Activated naive CD4-positive, alpha-beta T cell (primary cell): Measurements from ENCODE around the gene PIK3CD.

Source experiments
- DNase-seq, 4 experiments: peaks; one replicate each; lab custom pipeline; 2025; lab: John Stamatoyannopoulos, UW

The PIK3CD gene

DNA sequence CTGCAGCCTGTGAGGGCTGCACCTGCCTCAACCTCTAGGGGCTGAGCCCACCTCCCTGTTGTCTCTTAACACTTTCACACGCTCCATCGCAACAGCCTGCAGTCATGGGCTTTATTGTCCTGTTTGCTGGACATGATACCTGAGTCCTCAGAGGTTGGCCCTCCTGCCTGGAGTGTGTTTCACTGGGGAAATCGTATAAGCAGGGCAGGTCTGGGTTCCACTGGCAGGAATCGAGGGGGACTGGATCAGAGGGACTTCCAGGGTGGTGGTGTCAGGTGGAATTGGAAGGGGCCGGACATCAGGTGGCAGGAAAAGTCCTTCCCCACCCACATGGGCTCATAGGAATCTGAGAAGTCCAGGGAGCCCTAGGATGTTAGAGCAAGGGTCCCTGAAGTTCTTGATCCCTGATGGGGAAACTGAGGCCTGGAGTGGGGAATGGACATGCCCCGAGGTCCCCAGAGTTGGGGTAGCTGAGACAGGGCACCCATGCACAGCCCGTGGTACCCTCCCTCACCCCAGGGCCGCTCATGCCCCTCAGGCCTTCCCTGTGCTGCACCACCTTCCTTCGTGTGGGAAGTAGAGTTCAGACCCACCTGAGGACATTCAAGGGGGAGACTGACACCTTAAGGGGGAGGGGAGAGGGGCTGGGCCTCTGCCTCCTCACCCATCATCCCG, 66.6 kb downstream of the PIK3CD start:
- no peak for DNase-seq

DNA sequence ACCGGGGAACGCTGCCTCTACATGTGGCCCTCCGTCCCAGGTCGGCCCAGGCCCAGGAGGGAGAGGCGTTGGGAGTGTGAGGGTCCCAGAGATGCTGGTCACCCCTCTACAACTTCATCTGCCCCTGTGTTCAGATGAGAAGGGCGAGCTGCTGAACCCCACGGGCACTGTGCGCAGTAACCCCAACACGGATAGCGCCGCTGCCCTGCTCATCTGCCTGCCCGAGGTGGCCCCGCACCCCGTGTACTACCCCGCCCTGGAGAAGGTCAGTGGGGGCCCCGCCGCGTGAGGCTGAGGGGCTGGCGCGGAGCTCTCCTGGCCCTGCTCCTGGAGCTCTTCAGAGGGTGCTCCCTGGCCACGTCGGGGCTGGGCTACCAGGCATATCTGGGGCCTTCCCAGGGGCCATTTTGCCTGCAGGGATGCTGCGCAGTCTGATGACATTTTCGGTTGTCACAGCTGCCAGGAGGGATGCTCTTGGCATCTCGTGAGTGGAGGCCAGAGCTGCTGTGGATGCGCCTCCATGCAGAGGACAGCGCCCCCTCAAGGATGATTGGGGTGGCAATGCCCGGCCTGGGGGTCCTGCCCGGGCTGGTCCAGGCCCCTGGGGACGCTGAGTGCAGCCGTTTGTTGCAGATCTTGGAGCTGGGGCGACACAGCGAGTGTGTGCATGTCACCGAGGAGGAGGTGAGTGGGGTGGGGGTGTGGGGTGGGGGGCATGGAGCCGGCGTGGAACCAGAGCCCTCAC, 68.6 kb downstream of the PIK3CD start:
- no peak for DNase-seq

DNA sequence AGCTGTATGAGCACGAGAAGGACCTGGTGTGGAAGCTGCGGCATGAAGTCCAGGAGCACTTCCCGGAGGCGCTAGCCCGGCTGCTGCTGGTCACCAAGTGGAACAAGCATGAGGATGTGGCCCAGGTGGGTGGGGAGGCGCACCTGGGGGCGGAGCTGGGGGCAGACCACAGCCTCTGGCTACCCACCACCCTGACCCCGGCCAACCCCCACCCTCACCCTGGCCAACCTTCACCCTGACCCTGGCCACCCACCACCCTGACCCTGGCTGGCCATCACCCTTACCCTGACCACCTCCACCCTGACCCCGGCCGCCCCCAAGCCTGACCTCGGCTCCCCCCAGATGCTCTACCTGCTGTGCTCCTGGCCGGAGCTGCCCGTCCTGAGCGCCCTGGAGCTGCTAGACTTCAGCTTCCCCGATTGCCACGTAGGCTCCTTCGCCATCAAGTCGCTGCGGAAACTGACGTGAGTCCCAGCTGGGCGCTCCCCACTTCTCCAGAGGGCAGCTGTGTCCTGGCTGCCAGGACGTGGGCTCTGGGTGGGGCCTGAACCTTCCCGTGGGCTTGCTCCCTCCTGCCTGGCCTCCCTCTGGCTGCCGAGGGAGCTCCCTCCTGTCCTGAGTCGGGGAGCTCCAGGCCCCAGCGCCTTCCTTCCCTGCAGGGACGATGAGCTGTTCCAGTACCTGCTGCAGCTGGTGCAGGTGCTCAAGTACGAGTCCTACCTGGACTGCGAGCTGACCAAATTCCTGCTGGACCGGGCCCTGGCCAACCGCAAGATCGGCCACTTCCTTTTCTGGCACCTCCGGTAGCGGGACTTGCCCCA, 69.5 kb downstream of the PIK3CD start:
- no peak for DNase-seq

DNA sequence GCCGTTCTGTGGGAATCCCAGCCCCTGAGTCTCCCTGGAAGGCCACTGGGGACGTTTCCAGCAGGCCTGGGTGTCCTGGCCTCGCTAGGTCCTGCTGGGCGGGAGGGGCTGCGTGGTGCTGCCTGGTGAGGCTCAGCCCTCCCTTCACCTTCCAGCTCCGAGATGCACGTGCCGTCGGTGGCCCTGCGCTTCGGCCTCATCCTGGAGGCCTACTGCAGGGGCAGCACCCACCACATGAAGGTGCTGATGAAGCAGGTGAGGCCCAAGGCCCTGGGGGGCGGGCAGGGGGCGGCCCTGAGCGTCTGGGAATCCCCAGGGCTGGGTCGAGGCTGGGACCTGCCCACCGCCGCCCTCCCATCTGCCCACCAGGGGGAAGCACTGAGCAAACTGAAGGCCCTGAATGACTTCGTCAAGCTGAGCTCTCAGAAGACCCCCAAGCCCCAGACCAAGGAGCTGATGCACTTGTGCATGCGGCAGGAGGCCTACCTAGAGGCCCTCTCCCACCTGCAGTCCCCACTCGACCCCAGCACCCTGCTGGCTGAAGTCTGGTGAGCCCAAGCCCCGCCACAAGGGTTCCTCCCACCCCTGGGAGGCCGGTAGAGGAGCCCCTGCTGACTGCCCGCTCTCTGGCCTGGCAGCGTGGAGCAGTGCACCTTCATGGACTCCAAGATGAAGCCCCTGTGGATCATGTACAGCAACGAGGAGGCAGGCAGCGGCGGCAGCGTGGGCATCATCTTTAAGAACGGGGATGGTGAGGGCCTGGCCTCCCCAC, 70.3 kb downstream of the PIK3CD start:
- peak; percentile 38 to 74 (median 66) for DNase-seq

DNA sequence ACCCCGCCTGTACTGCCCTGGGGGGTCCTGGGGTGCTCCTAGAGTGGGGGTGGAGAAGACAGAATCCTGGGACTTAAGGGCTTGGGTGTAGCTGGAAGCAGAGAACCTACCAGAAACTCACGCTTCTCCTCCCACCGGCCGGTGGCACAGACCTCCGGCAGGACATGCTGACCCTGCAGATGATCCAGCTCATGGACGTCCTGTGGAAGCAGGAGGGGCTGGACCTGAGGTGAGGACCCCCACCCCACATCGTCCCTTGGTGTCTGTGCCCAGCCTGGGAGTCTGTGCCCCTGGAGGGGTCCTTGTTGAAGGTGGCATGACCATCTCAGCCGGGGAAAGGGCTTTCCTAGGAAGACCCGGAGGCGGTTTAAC, 70.8 kb downstream of the PIK3CD start:
- no peak for DNase-seq

DNA sequence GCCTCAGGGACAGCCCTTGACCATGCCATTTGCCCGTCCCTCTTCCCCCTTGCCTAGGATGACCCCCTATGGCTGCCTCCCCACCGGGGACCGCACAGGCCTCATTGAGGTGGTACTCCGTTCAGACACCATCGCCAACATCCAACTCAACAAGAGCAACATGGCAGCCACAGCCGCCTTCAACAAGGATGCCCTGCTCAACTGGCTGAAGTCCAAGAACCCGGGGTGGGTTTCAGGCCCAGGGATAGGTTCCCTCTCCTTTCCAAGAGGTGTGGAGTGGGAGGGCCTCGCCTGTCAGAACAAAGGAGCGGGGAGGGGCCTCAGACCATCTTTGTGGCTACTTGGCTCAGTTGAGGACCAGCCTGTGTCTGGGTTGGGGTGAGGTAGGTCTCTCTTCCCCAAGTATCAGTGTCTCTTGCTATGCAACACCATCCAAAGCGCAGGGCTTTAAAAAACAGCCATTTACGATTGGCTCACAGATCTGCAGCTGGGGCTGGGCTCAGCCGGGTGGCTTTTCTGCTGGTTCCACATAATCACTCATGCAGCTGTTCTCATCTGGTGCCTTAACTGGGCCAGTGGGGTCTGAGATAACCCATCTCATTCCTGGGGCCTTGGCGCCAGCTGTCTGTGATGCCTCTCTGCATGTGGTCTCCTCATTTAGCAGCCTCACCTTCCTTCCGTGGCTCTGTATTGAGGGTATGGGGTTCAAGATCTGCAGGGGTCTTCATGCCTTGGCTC, 71.7 kb downstream of the PIK3CD start:
- DNase-seq = no peak

DNA sequence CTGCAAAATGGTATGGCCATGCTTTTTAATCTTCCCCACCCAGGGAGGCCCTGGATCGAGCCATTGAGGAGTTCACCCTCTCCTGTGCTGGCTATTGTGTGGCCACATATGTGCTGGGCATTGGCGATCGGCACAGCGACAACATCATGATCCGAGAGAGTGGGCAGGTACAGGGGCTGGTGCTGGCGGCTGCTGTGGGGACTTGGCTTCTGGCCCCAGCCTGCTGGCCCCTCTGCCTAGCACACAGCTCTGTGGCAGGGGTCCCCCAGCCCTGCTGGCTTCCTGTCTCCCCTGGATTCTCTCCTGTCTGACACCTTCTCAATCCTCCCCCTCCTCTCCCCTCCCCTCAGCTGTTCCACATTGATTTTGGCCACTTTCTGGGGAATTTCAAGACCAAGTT, 72.4 kb downstream of the PIK3CD start:
- no peak for DNase-seq

DNA sequence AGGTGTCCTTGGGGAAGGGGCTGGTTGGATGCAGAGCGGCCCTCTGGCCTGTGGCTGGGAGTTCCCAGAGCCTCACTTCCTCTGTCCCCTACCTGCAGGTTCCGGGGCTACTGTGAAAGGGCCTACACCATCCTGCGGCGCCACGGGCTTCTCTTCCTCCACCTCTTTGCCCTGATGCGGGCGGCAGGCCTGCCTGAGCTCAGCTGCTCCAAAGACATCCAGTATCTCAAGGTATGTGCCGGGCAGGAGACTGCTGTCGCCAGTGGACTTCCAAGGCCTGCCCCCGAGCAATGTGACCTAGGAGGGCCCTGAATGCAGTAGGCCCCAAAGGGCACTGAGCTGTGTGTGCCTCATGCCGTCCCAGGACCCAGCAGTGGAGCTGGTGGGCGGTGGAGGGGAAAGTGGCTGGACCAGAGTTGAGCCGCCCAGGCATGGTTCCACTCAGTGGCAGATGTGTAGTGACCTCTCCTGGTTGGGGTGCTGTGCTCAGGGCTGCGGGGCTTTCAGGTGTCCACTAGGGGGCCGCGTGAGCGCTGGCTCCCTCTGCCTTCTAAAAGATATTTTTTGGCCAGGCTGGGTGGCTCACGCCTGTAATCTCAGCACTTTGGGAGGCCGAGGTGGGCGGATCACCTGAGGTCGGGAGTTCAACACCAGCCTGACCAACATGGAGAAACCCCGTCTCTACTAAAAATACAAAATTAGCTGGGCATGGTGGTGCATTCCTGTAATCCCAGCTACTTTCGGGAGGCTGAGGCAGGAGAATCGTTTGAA, 73.4 kb downstream of the PIK3CD start:
- peak; percentile 38 to 63 (median 44) for DNase-seq

DNA sequence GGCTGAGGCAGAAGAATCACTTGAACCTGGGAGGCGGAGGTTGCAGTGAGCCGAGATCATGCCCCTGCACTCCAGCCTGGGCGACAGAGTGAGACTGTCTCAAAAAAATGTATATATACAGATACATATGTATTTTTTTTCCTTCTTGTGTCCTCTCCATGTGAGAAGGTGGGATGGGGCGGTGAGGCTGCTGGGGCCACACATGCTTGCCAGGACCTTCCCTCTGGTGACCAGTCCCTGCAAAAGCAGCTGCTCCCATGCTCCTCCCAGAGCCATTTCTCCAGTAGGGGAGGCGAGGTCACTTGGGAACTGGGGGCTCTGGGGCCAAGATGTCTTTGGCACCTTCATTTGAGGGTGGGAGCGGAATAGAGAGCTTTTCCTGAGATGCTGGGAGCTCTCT, 74.9 kb downstream of the PIK3CD start:
- no peak for DNase-seq

DNA sequence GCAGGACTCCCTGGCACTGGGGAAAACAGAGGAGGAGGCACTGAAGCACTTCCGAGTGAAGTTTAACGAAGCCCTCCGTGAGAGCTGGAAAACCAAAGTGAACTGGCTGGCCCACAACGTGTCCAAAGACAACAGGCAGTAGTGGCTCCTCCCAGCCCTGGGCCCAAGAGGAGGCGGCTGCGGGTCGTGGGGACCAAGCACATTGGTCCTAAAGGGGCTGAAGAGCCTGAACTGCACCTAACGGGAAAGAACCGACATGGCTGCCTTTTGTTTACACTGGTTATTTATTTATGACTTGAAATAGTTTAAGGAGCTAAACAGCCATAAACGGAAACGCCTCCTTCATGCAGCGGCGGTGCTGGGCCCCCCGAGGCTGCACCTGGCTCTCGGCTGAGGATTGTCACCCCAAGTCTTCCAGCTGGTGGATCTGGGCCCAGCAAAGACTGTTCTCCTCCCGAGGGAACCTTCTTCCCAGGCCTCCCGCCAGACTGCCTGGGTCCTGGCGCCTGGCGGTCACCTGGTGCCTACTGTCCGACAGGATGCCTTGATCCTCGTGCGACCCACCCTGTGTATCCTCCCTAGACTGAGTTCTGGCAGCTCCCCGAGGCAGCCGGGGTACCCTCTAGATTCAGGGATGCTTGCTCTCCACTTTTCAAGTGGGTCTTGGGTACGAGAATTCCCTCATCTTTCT, 75.5 kb downstream of the PIK3CD start:
- no peak for DNase-seq

DNA sequence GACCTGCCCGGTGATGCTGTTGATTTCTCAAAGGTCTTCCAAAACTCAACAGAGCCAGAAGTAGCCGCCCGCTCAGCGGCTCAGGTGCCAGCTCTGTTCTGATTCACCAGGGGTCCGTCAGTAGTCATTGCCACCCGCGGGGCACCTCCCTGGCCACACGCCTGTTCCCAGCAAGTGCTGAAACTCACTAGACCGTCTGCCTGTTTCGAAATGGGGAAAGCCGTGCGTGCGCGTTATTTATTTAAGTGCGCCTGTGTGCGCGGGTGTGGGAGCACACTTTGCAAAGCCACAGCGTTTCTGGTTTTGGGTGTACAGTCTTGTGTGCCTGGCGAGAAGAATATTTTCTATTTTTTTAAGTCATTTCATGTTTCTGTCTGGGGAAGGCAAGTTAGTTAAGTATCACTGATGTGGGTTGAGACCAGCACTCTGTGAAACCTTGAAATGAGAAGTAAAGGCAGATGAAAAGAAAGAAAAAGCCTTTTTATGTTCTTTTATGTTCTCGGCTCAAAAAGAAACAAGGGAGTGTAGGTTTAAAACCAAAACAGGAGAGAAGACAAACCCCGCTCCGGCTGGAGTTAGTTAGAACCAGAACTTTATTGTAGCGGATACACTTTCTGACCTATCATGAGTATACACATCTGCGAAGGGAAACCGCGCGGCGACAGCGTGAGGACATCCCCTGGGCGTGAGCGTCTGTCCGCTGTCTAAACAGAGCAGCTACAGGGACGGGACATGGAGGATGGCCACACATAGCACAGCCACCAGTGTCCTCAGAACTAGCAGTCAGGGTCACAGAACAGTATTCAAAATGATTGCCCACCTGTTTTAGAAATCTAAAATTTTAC, 77.1 kb downstream of the PIK3CD start:
- peak in 2 of 4 experiments; percentile 28 to 38 for DNase-seq

DNA sequence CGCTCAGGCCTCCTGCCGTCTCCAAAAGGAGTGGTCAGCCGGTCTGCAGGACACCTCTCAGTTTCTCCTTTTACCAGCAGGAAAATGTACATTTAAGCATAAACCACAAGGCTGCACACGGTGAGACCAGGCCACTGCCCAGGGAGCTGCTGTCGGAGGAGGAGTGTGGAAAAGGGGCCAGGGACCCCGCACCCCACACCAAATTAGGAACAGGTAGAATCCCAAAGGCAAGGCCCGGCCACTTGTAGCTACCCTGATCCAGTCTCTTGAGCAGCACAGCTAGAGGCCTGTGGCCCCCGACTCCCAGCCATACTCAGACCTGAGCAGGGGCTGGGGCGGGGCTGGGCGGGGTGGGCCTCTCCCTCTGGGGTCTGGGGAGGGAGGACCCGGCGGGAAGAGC, 78.0 kb downstream of the PIK3CD start:
- DNase-seq = no peak

DNA sequence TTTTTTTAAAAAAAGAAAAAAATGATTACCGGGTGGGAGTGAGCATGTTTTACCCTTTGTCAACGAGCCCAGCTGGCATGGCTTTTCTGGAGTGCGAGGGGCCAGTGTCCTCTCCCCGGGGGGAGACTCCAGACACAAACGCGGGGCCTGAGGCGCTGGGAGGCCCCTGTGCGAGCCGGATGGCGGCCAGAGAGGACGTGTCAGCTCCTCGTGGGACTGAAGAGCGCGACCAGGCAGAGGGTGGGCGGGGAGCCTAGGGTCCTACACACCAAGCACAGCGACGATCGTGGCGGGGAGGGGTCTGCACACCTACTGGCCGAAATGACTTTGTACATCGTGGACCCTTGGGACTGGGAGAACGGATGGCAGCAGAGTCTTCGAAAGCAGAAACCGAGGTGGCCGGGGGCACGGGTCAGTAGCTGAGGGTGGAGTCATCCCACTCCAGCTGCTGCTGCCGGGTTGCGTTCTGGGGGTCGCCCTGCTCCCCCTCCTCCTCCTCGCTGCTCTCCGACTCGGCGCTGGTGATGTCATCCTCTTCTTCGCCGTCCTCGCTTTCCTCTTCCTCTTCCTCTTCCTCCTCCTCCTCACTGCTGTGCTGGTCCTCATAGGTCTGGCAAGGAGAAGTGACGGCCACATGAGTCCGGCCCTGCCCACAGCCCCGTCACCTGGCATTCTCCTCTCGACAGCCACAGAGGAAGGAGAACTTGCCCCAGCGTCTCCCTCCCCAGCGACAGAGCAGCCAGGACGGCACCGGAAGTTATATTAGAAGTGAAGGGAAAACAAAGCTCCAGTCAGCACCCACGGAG, 78.8 kb downstream of the PIK3CD start:
- DNase-seq = no peak

DNA sequence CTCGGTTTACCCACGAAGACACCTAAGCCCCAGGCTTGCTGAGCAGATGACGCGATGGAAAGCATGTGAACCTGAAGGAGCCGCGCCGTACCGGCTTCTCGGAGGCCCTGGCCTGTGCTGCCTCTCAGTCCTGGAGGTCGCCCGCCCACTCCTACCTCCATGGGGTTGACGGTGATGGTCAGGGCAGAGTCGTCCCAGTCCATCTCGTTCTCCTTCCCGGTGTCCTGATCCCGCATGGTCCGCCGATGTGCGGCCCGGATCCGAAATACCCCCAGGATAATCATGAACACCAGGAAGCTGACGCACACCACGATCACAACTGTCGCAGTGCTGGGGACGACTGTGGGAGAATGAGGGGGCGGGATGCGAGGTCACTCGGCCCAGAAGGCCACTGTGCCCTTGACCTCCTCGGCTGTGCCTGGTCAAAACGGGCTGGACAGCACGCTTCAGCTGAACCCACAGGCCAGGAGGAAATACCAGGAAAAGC, 79.6 kb downstream of the PIK3CD start:
- no peak for DNase-seq

DNA sequence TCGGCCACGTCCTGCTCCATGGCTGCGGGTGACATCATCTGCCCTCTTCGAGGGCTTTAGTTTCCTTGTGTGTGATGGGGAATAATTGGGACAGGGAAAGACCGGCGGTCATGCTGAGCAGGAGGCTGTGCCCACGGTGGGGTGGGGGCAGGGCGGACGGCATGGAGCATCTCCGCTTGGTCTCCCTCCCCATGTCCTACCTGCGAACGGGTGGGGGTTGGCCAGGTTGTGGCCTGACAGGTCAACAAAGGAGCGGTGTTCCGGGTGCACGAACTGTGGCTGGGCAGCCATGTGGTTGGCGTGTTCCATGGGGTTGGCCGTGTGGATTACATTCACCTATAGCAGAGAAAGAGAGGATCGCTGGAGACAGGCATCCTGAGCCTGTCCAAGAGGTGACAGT, 80.0 kb downstream of the PIK3CD start:
- no peak for DNase-seq

DNA sequence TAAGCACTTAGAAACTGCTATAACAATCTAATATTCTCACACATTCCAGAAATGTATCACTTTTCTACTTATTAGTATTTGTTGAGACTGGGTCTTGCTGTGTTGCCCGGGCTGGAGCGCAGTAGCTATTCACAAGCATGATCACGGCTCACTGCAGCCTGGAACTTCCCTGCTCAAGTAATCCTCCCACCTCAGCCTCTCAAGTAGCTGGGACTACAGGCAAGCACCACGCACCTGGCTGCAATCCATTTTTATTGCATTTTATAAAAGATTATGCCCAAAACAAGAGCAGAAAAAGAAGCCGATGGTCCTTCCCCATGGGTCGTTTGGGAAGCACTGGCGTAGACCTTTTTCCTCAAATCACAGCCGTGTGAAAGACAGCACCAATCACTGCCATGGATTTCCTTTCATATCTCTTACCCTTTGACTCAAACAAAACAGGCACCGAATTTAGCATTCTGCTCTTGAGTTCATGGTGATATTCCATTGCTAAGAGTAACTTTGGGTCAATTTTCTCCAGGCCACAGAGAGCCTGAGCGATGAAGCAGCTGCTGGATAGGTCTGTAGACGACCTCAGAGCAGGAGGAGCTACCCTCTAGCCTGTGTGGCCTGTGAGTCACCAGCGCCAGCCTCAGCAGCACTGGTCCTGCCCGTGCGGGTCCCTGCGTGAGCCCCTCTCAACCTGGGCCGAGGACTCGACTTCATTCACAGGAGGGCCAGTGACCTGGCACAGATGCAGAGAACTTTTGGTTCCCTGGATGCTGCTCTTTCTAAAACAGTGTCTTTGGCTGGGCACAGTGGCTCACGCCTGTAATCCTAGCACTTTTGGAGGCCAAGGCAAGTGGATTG, 80.8 kb downstream of the PIK3CD start:
- no peak for DNase-seq

DNA sequence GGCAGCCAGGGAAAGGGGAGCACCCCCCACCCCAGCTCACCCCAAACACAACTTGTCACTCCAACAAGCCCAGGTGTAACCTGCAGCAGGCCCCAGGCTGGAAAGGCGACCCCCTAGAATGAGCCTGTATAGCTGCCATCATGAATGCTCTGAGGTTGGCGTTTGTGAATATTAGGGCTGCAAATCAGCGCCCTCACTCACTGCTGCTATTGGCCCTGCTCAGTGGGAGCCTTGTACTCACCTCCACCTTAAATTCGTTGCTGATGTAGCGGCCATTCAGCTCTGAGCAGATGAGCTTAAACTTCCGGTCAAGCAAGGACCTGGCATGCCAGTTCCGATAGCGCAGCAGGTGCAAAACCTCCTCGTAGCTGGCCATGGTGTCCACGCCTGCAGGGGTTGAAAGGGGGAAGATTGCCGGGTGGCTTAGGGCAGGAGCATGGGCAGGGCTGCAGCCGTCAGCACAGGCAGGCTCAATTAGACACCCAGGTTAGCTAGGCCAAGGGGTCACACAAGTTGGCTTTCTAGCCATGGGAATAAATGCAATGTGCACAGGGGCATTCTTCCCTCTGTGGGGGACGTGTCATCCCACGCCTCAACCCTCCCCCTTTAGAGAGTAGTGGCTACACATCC, 81.7 kb downstream of the PIK3CD start:
- DNase-seq = no peak
